EL (cell line): ENCODE results near the gene COPS8.

ENCODE experiments used
- DNase-seq: peaks from one replicate; pipeline ENCODE4 v3.0.0-alpha.2; 2016

COPS8 gene

DNA sequence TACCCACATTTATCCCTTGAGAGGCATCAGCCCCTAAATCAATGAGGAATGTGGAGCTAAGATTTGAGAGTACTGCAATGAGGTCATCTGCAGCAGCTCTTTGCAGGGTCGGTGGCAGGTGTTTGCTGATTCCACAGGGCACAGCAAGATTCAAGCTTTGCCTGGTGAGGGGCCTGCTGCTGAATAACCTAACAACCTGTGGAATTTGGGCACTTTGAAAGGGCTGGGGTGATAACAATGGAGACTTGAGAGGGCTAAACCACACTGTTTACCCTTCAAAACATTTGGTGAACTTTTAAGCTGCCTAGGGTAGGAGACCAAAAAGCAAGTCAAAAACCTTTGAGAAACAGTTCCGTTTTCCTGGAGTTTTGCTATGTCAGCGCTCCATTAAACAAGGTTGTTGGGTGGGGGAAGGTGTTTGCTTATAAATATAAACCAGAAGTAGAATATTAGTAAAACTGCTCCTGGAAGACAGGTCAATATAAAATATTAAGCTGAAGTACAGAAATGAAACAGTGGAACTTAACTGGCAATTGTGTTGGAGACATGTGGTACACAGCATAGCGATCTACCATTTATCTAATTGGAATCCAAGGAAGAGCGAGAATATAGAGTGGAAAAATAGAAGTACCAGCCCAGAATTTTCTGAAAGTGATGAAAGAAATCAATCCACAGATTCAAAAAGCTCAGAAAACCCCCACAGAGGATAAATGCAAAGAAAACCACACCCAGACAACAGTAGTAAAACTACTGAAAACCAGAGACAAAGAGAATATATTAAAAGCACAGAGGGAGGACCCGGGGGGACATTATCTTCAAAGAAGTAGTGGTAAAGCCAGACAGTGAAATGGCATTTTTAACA is 15.7 kb downstream of the COPS8 start:
- DNase-seq, result no peak

GRCh38 chr2:237102428-237102827 is 16.7 kb downstream of the COPS8 start:
- DNase-seq, result no peak

GRCh38 chr2:237109421-237109934 is 23.8 kb downstream of the COPS8 start:
- no peak for DNase-seq

DNA sequence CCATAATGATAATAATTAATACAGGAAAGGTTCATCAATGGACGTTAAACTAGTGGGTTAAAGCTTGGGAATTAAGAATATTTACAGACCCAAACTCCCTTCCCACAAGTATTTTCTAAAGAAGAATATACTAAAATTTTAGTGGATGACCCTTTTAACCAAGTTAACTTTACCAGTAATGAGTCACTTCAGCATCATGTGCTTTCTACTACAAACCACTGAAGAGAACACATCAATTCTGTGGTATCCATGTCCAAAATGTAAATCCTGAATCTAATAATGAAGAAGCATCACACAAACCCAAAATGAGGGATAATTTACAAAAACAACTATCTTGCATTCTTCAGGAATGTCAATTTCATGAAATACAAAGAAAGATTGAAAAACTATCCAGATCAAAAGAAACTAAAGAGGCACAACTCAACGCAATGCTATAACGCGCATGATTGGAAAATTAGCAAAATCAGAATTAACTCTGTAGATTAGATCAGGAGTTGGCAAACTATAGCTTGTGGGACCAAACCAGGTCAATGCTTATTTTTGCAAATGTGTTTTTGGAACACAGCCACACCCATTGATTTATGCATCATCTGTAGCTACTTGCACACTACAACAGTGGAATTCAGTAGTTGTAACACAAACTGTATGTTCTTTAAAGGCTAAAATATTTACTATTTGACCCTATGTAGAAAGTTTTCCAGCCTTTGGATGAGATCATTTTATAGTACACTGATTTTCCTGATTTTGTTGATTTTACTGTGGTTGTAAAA is 27.5 kb downstream of the COPS8 start:
- DNase-seq, result no peak

DNA sequence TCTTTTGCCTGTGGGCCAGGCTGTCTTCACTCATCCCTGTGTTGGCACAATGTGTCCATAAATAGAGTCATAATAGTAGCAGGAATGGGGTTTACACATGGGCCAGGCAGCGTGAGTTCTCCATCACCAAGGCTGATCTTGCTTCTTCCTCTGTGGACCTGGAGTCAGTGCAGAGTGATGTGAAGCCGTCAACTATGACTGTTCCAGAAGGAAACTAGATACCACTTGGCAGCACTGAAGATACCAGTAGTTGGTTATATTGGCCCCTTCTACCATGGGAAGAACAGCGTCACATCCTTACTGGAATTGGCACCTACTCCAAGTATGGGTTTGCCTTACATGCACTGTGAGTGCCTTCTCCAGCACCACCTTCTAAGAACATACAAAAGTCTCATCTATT is 30.2 kb downstream of the COPS8 start:
- no peak for DNase-seq

DNA sequence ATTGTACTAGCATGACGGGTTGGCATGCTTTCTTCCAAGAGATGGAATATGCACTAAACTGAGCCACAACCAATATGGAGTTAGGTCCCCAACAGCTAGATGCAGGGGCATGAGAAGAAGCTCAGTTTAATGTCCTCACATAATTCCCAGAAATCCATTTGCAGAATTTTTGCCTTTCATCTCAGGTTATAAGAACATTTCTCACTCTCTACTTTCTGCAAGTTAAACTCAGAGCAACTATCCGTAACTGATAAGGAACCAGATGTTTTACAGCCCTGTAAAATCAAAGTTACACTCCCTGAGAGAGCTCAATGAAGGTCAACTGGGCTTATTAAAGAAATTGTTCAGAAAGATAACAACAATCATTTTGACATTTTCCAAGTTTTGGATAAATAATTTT is 30.7 kb downstream of the COPS8 start:
- no peak for DNase-seq

GRCh38 chr2:237118025-237118424 is 32.3 kb downstream of the COPS8 start:
- DNase-seq, result peak; percentile 55

GRCh38 chr2:237118561-237119155 is 33.0 kb downstream of the COPS8 start:
- no peak for DNase-seq

DNA sequence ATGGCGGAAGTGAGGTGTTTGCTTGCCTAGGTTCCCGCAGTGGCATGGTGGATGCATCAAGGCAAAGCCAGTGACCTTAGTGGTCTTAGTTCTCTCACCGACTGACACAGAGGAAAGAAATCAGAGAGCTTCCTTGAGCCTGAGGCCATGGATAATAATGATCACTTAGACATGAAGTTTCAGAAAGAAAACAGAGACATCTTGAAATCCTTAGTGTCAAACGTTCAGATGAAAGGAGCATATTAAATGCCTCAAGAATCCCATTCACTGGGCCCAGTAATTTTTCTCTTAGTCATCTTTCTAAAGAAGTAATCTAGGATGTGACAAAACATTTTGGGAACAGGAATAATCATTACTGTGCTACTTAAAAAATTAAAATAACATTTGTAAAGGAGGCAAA is 35.2 kb downstream of the COPS8 start:
- no peak for DNase-seq

GRCh38 chr2:237121321-237121720 is 35.6 kb downstream of the COPS8 start:
- no peak for DNase-seq

- DNase-seq, result peak; percentile 75
Measured at GRCh38 chr2:237122214-237122666, 36.6 kb downstream of the COPS8 start.

- DNase-seq, result no peak
Measured at GRCh38 chr2:237124820-237125219, 39.1 kb downstream of the COPS8 start.

DNA sequence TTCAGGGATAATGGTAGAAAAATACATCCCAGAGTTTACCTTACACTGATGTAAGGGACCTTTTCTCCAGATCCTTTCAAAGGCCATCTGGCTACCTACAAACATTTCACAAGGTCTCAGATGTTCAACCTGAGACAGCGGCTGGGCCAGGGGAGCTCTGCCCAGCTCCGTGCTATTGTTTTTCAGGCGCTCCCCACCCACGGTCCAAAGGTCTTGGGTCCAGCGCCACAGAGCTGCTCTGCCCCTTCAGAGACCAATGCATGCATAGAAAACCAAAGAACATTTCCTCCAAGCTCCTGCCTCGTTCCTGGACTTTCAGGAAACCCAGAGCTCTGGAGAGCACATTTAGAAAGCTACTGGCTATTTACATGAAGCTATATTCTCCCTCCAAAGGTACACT is 40.3 kb downstream of the COPS8 start:
- no peak for DNase-seq

- no peak for DNase-seq
Measured at GRCh38 chr2:237126519-237127174, 41.0 kb downstream of the COPS8 start.

DNA sequence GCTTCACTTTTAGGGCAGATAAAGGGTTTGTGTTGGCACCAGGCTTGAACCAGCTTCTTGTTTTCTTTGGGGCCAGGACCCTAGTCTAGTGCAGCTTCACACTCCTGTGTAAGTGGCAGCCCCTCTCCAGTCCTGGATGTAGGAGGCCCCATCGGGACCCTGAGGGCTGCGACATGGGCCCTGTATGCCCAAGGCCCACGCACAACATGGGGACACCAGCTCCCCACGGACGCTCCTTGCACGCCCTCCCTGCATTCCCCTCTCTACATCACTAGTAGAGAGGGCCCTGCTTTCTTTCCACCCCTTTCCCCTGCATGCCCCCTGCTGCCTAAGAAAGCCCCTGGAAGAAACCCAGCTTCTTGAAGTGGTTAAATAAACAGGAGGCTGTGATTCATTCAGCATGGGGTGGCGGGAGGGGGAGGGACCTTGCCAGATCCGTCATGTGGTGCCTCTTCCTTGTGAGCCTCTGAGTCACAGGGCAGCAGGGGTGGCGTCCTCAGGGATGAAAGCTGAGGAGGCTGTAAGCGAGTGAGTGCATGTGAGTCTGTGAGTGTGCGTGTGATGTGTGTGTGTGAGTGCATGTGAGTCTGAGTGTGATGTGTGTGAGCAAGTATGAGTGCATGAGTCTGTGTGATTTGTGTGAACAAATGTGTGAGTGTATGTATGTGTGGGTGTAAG is 42.5 kb downstream of the COPS8 start:
- DNase-seq, result peak; percentile 98

- DNase-seq, result no peak
Measured at GRCh38 chr2:237128845-237129592, 43.3 kb downstream of the COPS8 start.

DNA sequence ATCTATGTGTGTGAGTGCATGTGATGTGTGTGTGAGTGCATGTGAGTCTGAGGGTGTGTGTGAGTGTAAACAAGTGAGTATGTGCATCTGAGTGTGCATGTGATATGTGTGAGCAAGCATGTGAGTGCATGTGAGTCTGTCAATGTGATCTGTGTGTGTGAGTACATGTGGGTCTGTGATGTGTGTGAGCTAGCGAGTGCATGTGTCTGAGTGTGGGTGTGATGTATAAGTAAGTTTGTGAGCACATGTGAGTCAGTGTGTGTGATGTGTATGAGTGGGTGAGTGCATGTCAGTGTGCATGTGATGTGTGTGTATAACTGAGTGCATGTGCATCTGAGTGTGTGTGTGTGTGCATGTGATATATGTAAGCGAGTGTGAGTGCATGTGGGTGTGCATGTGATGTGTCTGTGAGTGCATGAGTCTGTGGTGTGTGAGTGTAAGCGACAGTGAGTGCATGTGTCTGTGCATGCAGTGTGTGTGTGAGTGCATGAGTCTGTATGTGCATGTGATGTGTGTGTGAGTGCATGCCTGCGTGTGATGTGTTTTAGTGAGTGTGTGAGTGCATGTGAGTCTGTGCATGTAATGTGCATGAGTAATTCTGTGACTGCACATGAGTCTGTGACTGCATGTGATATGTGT is 44.1 kb downstream of the COPS8 start:
- DNase-seq, result no peak

DNA sequence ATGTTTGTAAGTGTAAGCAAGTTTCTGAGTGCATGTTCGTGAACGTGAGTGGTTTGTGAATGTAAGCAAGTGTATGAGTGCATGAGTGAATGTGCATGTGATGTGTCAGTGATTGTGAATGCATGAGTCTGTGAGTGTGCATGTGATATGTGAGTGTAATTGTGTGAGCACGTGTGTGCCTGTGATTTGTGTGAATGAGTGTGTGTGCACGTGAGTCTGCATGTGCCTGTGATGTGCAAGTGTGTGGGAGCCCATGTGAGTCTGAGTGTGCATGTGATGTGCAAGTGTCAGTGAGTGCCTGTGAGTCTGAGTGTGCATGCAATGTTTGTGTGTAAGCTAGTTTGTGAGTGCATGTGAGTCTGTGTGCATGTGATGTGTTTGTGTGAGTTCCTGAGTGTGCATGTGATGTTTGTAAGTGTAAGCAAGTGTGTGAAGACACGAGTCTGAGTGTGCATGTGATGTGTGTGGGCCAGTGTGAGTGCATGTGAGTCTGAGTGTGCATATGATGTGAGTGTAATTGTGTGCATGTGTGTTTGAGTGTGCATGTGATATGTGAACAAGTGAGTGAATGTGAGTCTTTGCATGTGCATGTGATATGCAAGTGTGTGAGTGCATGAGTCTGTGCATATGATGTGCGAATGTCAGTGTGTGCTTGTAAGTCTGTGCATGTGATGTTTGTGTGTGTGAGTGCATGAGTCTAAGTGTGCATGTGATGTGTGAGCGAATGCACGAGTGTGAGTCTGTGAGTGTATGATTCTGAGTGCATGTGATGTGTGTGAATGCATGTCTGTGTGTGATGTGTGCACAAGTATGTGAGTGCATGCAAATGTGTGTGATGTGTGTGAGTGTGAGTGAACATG is 45.1 kb downstream of the COPS8 start:
- DNase-seq, result no peak

DNA sequence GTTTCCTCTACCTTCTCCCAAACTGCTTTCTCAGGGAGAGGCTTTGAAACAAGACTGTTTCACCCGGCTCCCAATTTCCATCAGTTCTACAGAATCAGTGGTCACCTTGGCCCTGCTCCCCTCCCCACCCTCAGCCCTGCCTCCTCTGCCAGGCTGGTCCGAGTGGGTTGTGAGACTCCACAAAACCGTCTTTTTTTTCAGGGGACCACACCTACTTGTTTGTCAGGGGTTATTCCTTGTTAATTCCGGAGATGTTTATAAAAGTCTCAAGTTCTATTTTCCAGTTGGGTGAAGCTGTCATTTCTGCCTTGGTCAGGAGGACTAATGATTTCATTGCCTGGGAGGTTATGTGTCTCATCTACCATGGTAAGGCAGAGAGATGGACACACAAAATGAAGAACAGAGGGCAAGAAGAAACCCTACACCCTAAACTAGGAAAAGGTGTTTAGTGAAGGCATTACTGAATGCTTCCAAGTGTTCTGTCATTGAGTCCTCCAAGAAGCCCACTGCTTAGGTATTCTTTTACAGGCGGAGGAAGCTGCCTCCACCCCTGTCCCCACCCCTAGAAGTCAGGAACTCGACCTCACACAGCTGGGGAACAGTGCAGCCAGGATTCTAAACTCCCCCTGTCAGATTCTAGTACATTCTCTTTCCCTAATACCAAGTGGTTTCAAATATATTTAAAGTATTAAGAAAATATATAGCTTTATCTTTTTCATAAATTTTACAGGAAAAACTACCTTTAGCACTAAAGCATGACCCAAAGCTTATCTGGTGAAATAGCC is 46.3 kb downstream of the COPS8 start:
- no peak for DNase-seq
